ENCODE results near the gene MGRN1.

Gene MGRN1

GRCh38 chr16:4624827-4625559, 367 bp downstream of the MGRN1 start:
- DNase-seq (ENCODE audit: low read depth): peak; percentile 60

DNA sequence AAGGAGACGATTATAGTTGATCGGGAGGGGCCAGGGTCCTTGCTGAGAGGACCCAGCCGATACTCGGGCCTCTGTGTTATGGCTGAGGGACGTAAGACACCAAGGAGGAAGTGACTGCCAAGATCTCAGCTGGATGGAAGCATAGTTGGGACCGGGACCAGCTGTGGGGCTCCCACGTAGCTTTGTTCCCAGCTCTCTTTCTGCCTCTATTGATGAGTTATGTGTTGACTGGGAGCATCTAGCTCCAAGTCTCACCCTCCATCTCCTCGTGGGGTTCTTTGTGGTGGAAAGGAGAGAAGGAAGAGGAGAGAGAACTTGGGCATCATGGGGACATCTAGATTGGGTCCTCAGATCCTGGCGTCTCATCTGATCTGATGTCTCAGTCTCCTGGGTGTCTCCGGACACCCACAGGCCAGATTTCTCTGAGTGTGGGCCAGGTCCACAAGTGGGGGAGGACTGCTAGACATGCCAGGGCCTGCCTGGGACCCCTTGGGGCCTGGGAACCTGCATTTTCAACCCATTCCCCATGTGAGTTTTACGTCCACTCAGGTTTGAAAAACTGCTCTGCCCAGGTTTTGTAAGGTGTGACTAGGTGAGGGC, 1.0 kb downstream of the MGRN1 start:
- DNase-seq (ENCODE audit: low read depth): no peak

DNA sequence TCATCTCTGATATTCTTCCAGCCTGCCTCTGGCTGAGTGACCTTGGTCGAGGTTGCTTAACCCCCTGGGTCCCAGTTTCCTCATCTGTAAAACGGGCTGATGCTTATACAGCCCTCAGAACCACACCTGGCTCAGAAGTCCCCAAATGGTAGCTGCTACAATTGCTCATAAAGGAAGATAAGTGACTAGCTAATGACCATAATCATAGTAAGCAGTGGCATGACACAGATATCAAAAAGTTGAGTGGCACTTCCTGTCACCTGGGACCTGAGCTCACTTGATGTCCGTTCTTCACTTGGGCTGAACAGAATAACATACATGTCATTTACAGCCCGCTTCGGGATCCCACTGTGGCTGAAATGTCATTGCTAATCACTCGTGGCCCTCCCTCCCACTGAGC, 1.8 kb downstream of the MGRN1 start:
- no peak for DNase-seq (ENCODE audit: low read depth)

DNA sequence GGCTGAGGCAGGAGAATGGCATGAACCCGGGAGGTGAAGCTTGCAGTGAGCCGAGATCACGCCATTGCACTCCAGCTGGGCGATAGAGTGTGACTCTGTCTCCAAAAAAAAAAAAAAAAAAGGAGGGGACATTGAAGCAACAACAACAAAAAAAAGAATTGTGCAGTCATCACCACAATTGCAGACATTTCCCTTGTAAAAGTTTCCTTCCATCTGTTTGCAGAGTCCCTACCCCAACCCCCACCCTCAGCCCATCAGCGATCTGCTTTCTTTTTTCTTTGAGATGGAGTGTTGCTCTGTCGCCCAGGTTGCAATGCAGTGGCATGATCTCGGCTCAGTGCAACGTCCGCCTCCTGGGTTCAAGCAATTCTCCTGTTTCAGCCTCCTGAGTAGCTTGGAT, 3.7 kb downstream of the MGRN1 start:
- DNase-seq (ENCODE audit: low read depth): no peak

- DNase-seq (ENCODE audit: low read depth): no peak
Observed at GRCh38 chr16:4631444-4631843, 6.8 kb downstream of the MGRN1 start.

DNA sequence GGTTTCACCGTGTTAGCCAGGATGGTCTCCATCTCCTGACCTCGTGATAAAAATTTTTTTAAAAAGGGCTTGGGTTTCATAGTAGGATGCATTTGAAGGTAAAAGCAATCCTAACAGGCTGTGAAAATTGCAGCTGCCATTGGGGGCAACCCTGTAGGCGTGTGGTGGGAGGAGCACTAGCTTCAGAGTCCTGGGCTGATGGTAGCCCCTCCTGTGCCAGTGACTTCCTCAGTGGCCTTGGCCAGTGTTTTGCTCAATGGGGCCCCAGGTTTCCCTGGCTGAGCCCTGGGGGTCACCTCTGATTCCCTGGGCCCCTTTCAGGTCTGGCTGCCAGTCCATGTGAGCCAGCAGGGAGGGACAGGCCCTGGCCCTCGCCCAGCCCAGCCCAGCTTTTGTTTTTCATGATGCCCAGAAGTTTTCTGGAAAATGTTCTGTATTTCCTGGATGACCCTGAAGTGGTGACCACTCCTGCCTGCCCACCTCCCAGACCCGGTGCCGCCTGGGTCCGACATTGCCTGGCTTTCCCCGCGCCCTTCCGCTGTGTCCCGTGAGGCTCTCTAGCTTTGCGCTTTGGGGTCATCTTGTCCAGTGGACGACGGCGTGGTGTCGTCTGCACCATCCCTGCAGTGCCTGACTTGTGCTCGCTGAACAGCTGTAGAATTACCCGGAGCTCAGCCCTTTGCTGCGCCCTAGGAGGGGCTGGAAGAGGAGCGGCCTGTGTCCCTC, 9.4 kb downstream of the MGRN1 start:
- no peak for DNase-seq (ENCODE audit: low read depth)

- DNase-seq (ENCODE audit: low read depth): no peak
Observed at GRCh38 chr16:4634768-4635167, 10.1 kb downstream of the MGRN1 start.

DNA sequence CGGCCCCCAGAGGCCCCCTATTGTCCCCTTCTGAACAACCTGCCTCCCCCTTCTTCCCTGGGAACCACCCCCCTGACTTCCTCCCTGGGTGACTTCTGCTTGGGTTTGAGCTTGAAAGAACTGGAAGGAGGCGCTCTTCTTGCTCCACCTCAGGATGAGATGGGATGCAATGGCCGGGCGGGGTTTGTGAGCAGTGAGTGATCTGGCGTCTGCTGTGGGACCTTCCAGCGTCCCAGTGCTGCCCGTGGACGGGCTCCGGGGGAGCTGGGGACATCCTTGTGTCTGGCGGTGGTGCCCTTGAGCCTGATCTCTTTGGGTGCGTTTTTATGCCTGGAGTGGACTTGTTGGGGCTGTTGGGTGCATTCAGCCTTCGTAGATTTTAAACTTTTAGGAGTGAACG, 11.6 kb downstream of the MGRN1 start:
- no peak for DNase-seq (ENCODE audit: low read depth)

DNA sequence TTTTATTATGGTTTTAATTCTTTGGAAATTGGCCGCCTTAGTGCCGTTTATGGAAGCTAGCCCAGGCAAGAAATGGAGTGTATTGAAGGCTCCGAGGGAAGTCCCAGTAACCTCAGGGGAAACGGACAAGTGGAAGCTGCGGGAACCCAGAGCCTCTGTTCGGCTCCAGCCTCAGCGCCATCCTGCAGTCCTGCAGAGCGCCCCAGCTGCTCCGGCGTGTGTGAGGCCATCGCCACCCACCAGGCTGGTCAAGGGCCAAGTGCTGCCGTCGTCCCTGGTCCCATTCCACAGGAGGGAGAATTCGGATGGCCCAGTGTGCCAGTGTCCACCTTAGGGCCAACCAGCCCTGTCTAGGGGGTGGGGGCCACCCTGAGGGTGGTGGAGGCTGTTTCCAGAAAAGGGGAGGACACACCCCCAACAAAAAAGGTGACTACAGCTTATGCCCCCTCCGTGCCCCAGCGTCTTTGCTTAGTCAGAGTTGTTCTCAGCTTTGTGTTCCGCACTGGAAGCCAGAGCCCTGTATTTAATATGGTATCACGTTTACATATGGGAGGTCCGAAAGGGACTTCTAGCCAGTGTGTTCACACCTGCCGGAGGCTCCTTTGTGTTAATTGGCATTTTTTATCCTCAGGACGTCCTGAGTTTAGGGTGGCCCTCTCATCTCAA, 13.0 kb downstream of the MGRN1 start:
- DNase-seq (ENCODE audit: low read depth): no peak

DNA sequence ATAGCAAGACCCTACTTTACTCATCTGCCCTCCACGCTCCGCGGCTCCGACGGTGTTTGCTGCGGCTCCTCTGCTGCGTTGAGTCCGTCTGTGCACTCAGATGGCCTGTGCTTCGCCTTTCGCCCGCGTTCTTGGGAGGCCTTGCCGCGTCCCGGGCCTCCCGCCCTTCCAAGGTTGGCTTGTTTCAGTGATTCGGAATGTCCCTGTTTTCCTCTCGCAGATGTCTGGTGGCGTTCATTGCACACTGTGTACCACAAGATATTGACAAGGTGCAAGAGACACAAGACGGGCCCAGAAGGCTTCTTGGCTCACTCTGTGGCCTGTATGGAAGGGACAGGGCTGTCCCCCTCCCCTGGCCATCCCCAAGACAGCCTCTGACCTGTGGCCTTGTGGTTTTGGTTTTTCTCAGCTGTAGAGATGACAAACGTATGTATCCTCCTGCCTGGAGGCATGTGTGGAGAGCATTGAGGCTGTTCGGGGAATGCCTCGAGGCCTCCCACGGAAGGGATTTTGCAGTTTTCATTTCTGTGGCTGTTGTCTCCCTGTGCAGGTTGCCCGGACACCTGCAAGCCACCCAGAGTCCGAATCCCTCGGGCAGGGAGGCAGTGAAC, 15.4 kb downstream of the MGRN1 start:
- DNase-seq (ENCODE audit: low read depth): no peak

DNA sequence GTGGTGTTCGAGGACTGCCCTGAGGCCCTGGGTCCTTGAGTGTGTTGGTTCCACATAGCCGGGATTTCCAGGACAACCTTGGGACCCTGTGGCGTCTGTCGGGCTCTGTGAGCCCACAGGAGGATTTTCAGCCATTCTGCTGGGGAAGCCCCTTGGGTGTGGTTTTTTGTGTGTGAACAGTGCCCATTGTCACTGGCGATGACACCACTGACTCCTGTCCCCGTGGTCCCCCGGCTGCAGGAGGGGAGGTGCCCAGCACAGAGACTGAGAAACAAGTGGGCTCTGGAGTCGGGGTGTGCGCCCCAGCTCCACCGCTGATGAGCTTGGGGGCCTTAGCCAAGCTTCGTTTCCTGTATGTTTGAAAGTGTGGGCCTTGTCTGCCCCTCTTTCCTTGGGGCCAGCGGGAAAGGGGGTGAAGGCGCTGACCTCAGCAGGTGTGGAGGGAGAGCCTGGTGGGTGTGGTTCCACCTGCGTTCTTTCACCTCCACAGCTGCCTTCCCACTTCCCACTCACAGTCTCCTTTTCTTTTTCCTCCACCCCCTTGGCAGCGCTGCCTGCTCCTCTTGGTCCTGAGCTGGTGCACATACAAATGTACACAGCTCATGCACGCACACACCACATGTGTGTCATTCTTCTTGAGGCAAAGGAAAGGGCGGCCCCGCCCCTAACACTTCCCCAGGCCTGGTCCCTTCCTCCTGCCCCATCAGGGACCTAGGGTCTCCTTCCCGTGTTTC, 16.1 kb downstream of the MGRN1 start:
- no peak for DNase-seq (ENCODE audit: low read depth)

DNA sequence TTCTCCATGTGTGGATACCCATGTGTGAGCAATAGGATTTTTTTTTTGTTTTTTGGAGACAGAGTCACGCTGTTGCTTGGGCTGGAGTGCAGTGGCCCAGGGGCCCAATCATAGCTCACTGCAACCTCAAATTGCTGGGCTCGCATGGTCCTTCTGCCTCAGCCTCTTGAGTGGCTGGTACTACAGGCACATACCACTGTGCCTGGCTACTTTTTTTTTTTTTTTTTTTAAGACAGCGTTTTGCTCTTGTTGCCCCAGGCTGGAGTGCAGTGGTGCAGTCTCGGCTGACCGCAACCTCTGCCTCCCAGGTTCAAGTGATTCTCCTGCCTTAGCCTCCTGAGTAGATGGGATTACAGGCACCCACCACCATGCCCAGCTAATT, 16.7 kb downstream of the MGRN1 start:
- no peak for DNase-seq (ENCODE audit: low read depth)

GRCh38 chr16:4641895-4642294, 17.3 kb downstream of the MGRN1 start:
- DNase-seq (ENCODE audit: low read depth): no peak

- DNase-seq (ENCODE audit: low read depth): no peak
Observed at GRCh38 chr16:4646773-4647643, 22.4 kb downstream of the MGRN1 start.

GRCh38 chr16:4647644-4647980, 23.0 kb downstream of the MGRN1 start:
- DNase-seq (ENCODE audit: low read depth): no peak

- DNase-seq (ENCODE audit: low read depth): no peak
Observed at GRCh38 chr16:4648917-4649316, 24.3 kb downstream of the MGRN1 start.

DNA sequence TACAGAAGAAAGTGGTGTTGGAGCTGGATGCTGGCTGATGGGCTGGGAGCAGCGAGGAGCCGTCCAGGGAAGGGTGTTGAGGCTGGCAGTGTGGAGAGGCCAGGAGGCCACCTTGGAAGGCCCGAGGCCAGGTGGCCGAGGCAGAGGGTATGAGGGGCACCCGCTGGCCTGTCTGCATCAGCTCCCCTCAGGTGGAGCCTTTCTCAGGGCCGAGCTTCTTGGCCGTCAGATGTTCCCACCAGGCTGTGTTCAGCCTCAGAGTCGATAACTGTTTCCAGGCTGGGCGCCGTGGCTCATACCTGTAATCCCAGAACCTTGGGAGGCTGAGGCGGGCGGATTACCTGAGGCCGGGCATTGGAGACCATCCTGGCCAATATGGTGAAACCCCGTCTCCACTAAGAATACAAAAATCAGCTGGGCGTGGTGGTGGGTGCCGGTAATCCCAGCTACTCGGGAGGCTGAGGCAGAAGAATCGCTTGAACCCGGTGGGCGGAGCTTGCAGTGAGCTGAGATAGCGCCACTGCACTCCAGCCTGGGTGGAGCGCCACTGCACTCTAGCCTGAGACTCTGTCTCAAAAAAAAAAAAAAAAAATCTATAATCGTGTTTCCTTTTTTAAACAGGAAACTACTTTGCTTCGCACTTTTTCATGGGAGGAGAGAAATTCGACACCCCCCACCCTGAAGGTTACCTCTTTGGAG, 25.3 kb downstream of the MGRN1 start:
- no peak for DNase-seq (ENCODE audit: low read depth)

- peak; percentile 48 for DNase-seq (ENCODE audit: low read depth)
Observed at GRCh38 chr16:4650443-4651074, 25.9 kb downstream of the MGRN1 start.

DNA sequence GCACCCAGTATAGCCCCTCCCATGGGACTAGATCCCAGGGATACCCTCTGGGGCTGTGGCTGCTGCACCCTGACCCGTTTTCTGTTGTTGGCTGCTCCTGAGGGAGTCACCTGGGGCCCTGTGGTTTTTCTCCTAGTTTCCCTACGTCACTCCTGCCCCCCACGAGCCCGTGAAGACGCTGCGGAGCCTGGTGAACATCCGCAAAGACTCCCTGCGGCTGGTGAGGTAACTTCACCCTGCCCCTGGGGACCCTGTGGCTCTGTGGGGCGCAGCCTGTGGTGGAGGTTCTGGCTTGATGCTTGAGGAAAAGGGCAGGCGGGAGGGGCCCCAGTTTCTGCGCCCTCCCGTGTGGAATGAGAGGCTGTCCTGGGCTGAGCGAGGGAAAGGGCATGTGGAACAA, 27.2 kb downstream of the MGRN1 start:
- no peak for DNase-seq (ENCODE audit: low read depth)

DNA sequence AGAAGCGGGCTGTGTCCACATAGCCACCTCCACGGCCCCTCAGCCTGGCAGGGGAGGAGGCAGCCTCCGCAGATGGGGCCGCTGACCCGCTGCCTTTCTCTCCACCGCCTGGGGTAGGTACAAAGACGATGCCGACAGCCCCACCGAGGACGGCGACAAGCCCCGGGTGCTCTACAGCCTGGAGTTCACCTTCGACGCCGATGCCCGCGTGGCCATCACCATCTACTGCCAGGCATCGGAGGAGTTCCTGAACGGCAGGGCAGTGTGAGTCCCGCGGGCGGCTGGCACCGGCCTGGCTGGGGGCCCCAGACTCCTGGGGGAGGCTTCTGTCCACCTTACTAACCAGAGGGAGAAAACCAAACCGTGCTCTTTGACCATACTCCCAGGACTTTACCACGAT, 27.9 kb downstream of the MGRN1 start:
- no peak for DNase-seq (ENCODE audit: low read depth)
